Pancreas (tissue), 10 donors: ENCODE results near the gene MARF1. TPM values are rescaled to one million over a fixed set of nuclear protein-coding genes. Genes with fewer than 3 reads are reported as not detected.

Experiments
- ATAC-seq, 4 donors: fragments of 200-7000 bp; cut with Tn5 transposase; one replicate each; pipeline versions ENCODE4 v1.8.0 to v1.9.1; 2020; ENCODE audit warnings: mild to moderate bottlenecking in 4 of 4, moderate library complexity in 4 of 4
- DNase-seq, 6 donors: peaks; one replicate each; pipeline ENCODE4 v3.0.0-alpha.2; 2020
- FAIRE-seq: peaks from 2 replicates; lab custom pipeline; 2012; peaks lifted over from hg19 to GRCh38; lab: Jason Lieb, UNC
- H3K27ac ChIP-seq, 4 donors: fragments of 200-600 bp; sonication (generic); 1 replicate in 3 of 4; 2 replicates in 1 of 4; pipeline versions ENCODE4 v1.5.0 to v1.8.0; 2020
- H3K27me3 ChIP-seq, 4 donors: fragments of 200-600 bp; one replicate each; pipeline ENCODE4 v1.8.0; 2021
- H3K36me3 ChIP-seq, 3 donors: fragments of 200-600 bp; sonication (generic) in 1 of 3; one replicate each; pipeline versions ENCODE4 v1.5.0 to v1.8.0; 2020 to 2021
- H3K4me1 ChIP-seq, 3 donors: fragments of 200-600 bp; one replicate each; pipeline ENCODE4 v1.8.0; 2021
- H3K4me3 ChIP-seq, 4 donors: fragments of 200-600 bp; sonication (generic) in 2 of 4; one replicate each; pipeline versions ENCODE4 v1.5.0 to v1.8.0; 2020 to 2021
- H3K9me3 ChIP-seq, 4 donors: fragments of 200-600 bp; one replicate each; pipeline ENCODE4 v1.8.0; 2021
- WGBS, 2 donors: extraction: QIAGEN DNeasy Blood & Tissue Kit; methylation state at CpG; one replicate each; pipeline ENCODE4 v1.1.7; 2013; 5-methylcytosine and 5-hydroxymethylcytosine counted together
- intact Hi-C, 3 donors: fragments of 100-400 bp; cut with DNase I; formaldehyde crosslinking; loops; one replicate each; pipeline versions ENCODE4 v1.11.1 to v1.14.2; 2022
- polyA plus RNA-seq, 2 donors: library from polyadenylated mRNA; stranded (reverse); fragments of 200-250 nt; gene quantifications; one replicate each; pipeline ENCODE4 v1.2.3, GENCODE V29; 2013
- total RNA-seq, 6 donors: library from RNA; stranded (reverse); fragmentation: NEBNext Ultra II Directional in 4 of 6; extraction: Animal tissue kit (Norgen Biotek cat#: 25700) in 4 of 6; gene quantifications; one replicate each; pipeline versions ENCODE4 v1.2.1 to v1.2.4, GENCODE V29; 2021 to 2023
- TF ChIP-seq, protein P1 (sequence below), 4 donors: fragments of 200-600 bp; sonication (generic) in 3 of 4; IDR thresholded peaks; one replicate each; pipeline versions ENCODE4 v1.5.0 to v1.8.0; 2021; ENCODE audit warnings: antibody characterized with exemption in 4 of 4
- donor health status: healthy with polysubstance abuse.
- donor health status: DM: no; HTN: no; CAD: no; lungs with moderate emphysema.
- donor health status: DM: no; HTN: no; CAD: no.
- donor health status: control.
- donor health status: control.
- donor health status: Bipolar disorder and iron deficiency.
- donor health status: DM: yes; HTN: yes; CAD: no.
- donor health status: DM: no; HTN: no; CAD: no.
- donor health status: DM: no; HTN: no; CAD: no.
- donor health status: DM: yes; HTN: yes; CAD: no.

MARF1 gene
- total and polyA plus RNA-seq, 8 donors = 17.3 to 65.3 (median 41.3) TPM

DNA sequence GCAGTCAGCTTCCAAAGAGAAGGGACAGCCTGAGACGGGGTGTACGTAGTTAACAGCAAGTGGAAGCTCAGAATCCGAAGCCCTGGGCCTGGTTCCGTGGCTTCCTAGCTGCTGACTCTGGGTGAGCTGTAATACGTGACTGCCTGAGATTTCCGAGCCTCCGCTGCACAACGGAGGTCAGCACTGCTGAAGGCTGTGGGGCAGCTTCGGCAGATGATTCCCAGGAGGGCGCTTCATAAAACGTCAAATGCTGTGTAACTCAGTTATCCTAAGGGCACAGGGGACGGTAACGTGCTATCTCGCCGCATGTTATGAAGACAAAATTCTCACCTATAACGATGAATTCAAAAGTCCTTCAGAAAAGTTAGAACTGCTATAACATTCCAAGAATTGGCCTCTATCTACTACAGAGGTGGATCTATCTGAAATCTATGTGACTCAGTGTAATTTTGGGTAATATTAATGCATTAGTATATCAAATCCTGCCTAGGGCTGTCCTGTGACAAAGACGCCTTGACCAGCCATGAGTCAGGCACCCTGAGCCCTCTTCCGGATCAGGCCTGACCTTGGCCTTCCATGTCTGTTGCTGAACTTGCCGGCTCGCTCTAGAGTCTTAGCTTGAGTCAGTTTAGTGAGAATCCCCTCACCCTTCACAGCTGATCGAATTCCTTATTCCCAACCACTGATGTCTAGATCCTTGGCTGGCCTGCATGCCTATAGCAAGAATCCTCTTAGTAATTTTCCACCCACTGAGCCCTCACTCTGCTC, 43.5 kb downstream of the MARF1 start:
- no peaks in the 10 kb centered on the region for H3K4me1 ChIP-seq
- no peaks in the 10 kb centered on the region for H3K9me3 ChIP-seq
- no peak for ATAC-seq
- peaks cover 10 to 85% (median 50%) of the 10 kb centered on the region in 3 donors for H3K36me3 ChIP-seq
- TF ChIP-seq, protein P1, sequence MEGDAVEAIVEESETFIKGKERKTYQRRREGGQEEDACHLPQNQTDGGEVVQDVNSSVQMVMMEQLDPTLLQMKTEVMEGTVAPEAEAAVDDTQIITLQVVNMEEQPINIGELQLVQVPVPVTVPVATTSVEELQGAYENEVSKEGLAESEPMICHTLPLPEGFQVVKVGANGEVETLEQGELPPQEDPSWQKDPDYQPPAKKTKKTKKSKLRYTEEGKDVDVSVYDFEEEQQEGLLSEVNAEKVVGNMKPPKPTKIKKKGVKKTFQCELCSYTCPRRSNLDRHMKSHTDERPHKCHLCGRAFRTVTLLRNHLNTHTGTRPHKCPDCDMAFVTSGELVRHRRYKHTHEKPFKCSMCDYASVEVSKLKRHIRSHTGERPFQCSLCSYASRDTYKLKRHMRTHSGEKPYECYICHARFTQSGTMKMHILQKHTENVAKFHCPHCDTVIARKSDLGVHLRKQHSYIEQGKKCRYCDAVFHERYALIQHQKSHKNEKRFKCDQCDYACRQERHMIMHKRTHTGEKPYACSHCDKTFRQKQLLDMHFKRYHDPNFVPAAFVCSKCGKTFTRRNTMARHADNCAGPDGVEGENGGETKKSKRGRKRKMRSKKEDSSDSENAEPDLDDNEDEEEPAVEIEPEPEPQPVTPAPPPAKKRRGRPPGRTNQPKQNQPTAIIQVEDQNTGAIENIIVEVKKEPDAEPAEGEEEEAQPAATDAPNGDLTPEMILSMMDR (IDR thresholded peaks at IDR 0.05) = no peak
- WGBS, 2 donors = 91 to 93% methylated on average over 21 of the region's 21 CpGs
- no peak overlapping the region for H3K27ac ChIP-seq
- no peaks in the 10 kb centered on the region for H3K27me3 ChIP-seq
- peak in 1 of 6 donors; percentile 34 for DNase-seq
- intact Hi-C loops = no loop called here
- FAIRE-seq = no peak
- no peak overlapping the region for H3K4me3 ChIP-seq

DNA sequence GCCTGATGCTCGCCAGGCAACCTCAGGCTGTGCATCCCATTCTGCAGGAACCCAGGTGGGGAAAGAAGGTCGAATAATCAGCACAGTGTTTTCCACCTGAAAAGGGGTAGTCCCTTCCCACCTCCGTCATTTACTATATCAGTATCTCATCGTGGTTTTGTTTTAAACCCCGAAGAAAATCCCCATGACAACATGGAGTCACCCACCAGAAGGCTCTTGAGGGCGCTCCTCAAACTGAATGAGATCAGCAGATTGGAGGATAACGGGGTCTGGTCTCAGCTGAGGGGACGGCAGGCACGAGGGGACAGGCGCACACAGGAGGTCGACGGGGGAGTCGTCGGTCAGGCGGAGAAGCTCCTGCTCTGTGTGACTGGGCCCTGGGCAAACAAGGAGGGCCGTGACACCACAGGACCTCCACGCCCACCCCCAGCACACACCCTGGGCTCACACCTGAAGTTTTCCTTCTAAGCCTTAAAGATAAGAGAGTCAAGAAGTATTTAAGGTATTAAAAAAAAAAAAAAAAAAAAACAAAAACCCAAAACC, 44.2 kb downstream of the MARF1 start:
- Histone ChIP-seq H3K4me3 (no peak overlapping the region), H3K36me3 (peaks cover 10 to 83% (median 48%) of the 10 kb centered on the region in 3 donors), H3K4me1 (no peaks in the 10 kb centered on the region), H3K27me3 (no peaks in the 10 kb centered on the region), H3K27ac (no peak overlapping the region), H3K9me3 (no peaks in the 10 kb centered on the region)
- 88 to 91% methylated on average over 17 of the region's 17 CpGs for WGBS, 2 donors
- intact Hi-C loops = no loop called here
- ATAC-seq (no peak), DNase-seq (no peak), FAIRE-seq (no peak)
- TF ChIP-seq, protein P1 (IDR thresholded peaks at IDR 0.05) = no peak

DNA sequence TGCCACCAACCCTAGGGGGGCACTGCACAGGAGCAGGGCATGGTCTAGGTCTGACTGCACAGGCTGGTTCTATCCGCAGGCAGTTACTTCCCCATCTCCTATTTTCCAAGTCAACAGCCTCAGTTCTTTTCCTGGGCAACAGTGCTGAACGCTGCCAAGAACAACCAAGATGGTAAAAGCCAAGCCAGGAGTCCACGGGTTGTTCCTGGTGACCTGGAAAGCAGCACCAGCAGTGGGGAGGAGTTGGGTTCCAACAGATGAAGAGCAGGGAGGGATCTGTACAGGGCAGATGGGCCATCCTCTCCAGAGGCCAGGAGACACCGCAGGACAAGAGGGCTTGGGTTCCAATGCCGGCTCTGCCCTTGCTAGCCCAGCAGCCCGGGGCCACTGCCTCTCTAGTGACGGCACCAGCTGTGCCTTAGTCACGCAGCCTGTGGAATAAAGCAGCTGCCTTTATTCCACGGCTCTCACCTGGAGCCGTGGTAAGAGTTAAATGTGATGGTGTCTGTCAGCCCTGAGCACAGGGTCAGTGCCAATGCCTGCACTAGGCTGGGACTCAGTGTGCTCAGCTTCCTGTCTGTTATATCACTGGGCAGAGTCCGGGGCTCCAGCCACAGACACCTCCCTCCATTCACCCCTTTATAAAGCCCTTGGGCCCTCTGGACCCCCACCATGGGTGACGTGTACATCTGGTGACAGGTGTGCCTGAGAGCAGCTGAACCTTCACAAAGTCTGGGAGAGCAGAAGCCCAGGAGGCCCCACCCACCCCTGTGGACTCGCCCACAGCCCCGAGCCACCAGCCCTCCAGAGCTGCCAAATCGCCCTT, 44.9 kb downstream of the MARF1 start:
- no peak overlapping the region for H3K4me3 ChIP-seq
- TF ChIP-seq, protein P1 (IDR thresholded peaks at IDR 0.05) = no peak
- ATAC-seq = peak in 1 of 4 donors; percentile 19
- H3K36me3 ChIP-seq = peaks cover 10 to 77% (median 43%) of the 10 kb centered on the region in 3 donors
- no peak for FAIRE-seq
- H3K27me3 ChIP-seq = no peaks in the 10 kb centered on the region
- H3K9me3 ChIP-seq = no peaks in the 10 kb centered on the region
- H3K27ac ChIP-seq = no peak overlapping the region
- DNase-seq = no peak
- WGBS, 2 donors = 94% methylated on average over 15 of the region's 15 CpGs
- no peaks in the 10 kb centered on the region for H3K4me1 ChIP-seq
- intact Hi-C loops = no loop called here

DNA sequence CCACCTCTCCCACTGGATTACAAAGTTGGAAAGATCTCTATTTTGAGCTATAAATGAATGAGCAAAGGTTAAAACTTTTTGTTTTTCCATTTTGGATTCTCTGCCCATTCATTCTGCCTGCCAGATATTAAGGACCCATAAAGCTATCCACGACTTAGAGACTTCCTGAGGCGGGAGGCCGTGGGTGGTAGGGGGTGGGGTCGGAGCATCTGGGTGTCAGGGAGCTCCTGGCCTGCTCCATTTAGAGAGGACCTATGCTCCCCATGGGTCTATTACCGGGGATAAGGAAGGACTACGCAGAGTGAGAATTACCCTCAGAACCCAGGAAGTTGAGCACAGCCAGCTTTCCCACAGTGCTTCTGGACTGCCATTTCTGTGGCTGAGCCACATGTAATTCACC, 45.8 kb downstream of the MARF1 start:
- H3K27ac ChIP-seq = no peak overlapping the region
- H3K36me3 ChIP-seq = peaks cover 10 to 77% (median 39%) of the 10 kb centered on the region in 3 donors
- H3K9me3 ChIP-seq = no peaks in the 10 kb centered on the region
- intact Hi-C loops = no loop called here
- no peak overlapping the region for H3K4me3 ChIP-seq
- TF ChIP-seq, protein P1 (IDR thresholded peaks at IDR 0.05) = no peak
- ATAC-seq (no peak), DNase-seq (no peak), FAIRE-seq (no peak)
- H3K4me1 ChIP-seq = no peaks in the 10 kb centered on the region
- H3K27me3 ChIP-seq = no peaks in the 10 kb centered on the region
- WGBS, 2 donors = 89 to 92% methylated on average over 6 of the region's 6 CpGs
